Activated CD8-positive, alpha-beta memory T cell treated with anti-CD3 and anti-CD28 coated beads, Interleukin-2, amount 50 U/mL, for 4 hours (primary cell): ENCODE measurements around the gene LBX2.
A peak's percentile ranks its signal among the peaks of the same experiment; 100 is the strongest.

Experiments used
- DNase-seq: peaks from one replicate; pipeline ENCODE4 v3.0.0-alpha.2; 2020

LBX2 gene, protein sequence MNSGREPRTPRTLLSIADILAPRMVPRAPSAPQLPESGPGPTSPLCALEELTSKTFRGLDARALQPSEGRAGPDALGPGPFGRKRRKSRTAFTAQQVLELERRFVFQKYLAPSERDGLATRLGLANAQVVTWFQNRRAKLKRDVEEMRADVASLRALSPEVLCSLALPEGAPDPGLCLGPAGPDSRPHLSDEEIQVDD

DNA sequence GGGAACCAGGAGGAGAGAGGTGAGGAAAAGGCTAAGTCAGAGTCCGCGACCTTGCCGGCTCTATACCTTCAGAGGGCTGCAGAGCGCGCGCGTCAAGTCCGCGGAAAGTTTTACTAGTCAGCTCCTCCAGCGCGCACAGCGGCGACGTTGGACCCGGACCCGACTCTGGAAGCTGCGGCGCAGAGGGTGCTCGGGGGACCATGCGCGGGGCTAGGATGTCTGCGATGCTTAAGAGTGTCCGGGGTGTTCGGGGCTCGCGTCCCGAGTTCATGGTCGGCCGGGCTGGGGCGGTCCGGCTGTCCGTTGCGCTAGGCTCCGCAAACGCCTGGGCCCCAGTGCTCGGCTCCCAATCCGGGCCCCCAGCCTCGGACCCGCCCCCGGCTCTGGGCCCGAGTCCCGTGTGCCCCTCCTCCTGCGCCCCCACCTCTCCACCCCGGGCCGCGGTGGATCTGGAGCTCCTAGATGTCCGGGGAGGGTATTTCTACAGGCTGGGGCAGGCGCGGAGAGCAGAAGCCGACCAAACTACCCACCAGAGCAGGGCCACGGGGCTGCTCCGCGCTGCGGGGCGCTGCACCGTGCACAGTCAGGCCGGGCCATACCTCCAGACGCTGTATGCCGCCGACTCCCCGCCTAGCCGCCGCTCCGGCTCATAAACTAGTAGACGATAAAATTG is at the start of gene LBX2:
TSS of gene LBX2 (minus strand) at position 337 of the 673 bp plus-strand sequence. CDS start at position 271, 66 bp downstream.
- DNase-seq, result no peak

DNA sequence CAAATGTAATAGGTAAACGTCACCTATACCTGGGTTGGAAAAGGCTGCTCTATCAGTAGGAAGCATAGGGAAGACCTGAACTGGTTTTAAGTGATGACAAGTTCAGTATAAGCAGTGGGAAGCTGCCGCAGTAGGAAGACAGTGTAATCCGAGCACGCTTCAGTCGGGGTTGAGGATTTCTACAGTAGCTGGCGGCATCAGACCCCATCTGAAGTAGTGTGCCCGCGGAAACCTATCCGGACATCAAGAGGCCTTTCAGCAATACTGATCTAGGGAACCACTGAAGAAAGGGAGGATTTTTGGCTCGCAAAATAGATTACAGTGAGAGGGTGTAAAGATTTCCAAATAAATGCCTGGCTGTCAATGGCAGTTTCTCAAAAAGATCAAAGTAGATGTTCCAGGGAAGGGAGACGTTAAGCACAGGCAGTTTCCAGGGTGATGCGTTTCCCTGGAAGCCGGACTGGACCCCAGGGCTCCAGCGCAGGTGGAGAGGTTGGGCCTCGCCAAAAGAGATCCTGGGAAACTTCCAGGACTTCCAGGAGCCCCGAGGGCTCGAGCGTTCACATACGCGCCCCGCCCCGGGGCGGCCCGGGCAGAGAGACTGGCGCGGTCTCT is 49.0 kb upstream of the LBX2 start:
- no peak for DNase-seq

DNA sequence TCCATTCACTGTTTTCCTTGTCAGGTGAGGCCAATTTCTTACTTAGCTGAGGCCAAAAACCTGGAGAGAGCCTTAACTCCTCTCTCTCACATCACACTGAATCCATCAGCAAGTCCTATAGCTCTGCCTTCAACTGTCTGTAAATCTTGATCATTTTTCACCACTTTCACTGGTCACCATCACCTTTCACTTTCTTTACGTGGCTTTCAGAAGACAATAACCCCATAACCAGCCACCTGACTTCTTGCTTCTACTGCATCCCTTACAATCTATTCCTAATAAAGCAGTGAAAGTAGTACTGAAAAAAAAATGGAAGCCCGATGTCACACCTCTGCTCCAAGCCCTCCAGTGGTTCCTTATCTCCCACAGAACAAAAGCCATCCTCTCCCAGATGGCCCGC is 46.6 kb upstream of the LBX2 start:
- DNase-seq, result no peak

DNA sequence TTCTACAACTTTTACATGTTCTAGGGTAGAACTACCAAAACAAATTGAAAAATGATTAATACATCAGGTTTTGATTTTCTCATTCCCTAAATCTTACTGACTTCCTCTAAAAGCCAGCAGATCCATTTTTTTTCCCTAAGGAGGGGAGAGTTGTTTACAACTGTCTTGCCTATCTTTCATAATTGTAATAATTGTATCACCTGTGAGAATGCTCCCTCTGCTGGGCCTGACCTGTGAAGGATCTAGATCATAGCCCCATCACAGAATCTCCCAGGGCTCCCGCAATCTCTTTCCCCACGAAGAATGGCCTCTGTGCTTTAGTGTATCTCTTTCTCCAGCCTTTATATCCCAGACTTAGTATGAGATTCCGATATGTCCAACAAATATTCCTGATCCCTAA is 45.2 kb upstream of the LBX2 start:
- DNase-seq, result no peak

DNA sequence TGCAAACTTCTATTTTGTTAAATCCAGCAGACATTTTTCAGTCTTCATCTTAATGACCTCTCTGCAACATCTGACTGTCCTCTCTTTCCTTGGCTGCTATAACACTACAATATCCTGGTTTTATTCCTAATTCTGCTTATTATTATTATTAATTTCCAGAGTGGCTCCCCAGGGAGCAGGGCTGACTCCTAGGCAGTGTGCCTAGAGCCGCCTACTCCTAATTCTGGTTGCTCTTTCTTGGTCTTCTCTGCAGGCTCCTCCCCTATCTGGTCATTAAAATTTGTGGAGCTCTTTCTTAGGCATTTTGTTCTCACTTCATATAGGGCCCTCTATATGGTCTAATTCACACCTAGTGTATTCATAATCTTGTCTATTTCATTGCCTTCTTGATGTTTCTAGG is 43.6 kb upstream of the LBX2 start:
- no peak for DNase-seq

DNA sequence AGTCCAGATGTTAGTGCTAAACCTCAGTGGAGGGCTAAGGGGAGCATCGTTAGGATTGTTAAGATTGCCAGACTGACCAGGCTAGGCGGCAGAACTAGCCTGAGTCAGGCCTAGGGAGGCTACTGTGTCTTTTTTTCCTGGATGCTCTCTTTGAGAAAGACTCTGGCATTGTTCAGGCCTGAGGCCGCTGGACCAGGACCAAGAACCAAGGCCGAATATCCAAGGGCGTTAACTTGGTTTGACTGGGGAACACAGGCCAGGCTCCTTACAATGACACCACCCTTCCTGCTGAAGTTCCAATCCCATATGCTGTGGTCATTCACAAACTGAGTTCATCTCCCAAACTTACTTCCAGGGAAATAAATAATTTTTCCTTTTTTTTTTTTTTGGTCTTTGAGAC is 40.9 kb upstream of the LBX2 start:
- DNase-seq, result no peak

DNA sequence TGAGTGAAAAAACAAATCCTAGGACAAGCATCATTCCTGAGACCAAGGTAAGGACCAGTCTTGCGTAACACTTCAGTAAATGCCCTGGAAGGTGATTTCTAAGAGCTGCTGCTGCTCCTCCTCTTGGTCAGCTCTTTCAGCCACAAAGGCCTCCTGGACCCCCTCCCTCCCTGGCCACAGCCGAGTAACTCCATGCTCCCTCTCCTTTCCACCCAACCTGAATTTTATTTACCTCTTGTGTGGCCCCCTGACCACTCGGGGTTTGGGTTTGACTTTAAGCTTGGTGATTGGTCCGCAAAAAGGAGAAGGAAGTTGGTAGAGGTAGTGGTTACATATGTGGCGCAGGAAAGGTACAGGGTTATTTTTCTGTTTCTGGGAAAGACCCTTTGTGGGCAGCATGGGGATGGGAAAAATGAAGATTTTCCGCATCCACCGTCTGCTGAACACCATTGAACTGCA is 39.5 kb upstream of the LBX2 start:
- no peak for DNase-seq

DNA sequence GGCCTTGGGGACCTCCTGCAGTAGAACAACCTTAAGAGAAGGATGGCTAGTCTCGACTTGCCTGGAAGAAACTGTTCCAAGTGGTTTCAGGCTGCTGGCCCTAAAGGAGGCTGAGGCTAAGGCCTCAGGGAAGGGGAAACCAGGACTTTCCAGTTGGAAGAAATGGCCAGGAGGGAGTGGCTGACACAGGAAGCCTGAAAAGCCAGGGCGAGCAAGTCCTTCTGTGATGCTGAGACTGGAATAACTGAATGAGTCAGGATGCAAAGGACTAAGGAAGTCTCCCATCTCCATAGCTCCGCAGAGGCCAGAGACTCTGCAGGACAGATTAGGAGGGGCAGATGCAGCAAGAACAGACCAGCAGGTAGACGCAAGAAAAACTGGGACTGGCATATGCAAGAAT is 37.7 kb upstream of the LBX2 start:
- DNase-seq, result no peak

DNA sequence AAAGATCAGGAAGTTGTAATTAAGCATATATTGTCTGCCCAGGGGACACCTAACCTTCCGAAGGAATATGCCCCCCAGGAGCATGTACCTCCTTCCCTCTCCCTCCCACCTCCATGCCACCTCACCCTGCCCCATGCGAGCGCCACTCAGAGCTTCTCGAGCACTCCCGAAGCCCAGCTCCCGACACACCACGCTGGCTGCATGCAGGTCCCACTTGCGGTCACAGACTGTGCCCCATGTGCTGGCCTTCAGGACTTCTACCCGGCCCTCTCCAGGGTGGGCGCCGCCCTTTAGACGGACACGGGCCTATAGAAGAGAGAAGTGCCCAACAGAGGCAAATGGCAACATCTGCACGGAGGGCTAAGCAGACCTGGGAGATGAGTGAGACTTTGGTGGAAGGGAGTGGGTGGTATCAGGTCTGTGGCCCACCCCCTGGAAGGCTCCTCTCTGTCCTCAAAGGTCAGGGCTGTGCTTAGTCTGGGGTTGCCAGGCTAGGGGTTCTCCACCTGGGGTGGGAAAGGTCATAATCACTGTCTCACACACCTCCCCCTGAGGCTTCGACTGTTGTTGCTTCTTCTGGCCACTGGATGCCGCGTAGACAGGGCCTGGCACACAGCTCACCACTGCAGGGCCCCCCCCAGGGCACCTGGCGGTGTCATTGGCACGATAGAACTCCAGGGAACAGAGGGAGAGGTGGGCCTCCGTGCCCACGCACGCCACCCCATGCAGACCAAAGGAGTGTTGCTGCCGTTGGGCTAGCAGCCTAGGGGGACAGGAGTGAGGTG is 37.0 kb upstream of the LBX2 start:
- no peak for DNase-seq

DNA sequence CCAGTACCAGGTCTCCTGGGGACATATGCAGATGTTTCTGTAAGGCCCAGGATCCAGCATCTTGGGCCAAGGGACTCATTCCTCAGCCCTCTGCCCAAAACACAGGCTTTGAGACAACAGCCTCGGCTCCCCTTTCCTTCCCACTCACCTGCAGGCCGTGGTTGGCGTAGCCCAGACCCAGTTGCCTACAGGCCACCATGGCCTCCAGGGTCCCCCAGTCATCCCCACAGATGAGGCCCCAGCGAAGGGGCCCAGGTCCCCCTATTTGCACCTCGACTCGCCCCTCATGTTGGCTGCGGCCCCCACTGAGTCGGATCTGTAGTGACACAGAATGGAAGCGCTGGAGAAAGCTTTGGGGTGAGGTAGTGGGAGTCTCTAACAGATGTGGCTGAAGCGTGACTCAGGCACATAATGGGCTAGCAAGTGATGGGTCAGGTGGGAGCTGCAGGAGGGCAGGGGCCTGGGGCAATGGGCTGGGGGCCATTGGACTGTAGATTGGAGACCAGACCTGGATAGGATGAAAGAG is 36.1 kb upstream of the LBX2 start:
- DNase-seq, result no peak

DNA sequence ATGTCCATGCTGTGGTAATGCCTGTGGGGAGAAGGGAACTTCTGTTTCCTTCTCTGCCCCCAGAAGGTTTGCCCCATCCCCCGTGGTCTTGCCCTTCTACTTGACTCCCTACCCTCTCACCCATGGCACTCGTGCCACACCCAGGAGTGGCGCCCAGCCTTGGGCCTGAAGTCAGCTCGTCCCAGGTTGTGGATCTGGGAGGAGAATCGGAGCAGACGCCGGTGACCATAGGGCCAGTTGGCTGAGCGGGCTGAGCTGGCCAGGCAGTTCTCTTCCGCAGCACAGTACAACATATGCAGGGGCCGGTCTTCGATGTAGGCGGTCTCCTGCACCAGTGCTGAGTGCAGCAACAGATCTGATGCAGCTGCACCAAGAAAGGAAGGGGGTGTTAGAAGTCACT is 35.0 kb upstream of the LBX2 start:
- DNase-seq, result no peak

DNA sequence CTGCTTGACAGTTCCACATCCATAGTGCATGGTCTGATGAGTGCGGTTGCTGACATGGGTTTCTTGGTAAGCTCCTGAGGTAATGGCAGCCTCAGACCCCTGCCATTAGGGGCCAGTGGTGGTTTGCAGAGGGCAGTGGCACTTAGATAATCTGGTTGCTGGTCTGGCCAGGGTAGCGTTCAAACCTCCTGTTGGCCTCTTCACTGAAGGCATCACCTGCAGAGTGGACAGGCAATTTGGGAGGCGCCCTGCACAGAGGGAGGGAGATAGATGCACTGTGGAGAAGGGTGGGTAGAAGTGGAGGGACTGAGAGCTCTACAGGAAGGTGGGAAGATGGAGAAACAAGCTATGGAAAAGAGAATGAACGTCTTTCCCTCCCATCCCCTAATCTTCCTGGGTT is 34.1 kb upstream of the LBX2 start:
- DNase-seq, result no peak

DNA sequence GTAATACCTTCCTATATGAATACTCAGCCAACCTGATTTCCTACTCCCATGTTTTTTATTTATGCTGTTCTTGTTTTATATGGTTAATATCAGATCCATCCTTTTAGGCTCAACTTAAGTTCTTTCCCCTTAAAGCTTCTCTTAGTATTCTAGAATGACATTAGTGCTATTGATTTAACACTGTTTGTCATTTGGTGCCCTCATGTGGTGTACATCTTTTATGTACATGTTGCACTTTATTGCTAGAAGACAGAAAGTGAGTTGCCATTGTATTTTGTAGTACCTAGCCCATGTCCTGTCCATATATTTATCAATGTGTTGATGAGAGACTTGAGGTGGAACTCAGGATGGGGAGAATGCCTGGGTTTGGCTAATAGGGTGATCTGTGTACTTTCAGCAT is 32.8 kb upstream of the LBX2 start:
- DNase-seq, result no peak

DNA sequence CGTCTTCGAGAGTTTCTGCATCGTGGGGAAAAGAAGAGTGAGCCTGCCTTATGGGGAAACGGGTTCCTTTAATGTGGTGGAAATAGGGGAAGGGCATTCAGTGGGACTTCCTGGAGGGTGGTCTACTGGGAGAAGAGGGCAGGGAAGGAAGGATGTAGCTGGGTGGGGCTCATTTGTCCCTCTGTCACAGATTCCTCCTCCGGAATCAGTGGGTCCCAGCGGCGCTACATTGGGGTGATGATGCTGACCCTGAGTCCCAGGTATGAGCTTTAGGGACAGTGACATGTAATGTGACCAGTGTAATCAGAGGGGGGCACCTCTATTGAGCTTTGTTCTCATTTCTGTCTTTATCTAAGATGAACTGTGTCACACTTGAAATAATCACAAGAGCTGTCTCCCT is 32.3 kb upstream of the LBX2 start:
- no peak for DNase-seq

DNA sequence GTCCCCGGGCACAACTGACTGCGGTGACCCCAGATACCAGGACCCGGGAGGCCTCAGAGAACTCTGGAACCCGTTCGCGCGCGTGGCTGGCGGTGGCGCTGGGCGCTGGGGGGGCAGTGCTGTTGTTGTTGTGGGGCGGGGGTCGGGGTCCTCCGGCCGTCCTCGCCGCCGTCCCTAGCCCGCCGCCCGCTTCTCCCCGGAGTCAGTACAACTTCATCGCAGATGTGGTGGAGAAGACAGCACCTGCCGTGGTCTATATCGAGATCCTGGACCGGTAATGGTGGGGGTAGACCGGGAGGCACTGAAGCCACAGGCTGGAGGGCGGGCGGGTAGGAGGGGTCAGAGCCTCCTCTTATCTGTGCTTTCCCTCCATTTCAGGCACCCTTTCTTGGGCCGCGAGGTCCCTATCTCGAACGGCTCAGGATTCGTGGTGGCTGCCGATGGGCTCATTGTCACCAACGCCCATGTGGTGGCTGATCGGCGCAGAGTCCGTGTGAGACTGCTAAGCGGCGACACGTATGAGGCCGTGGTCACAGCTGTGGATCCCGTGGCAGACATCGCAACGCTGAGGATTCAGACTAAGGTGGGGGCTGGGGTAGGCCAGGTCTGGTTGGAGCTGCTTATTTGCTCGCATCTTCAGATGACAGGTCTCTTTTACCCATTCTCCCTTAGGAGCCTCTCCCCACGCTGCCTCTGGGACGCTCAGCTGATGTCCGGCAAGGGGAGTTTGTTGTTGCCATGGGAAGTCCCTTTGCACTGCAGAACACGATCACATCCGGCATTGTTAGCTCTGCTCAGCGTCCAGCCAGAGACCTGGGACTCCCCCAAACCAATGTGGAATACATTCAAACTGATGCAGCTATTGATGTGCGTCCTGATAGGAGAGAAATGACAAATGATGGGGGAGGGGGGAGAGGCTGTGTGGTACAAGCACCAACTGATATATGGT is 31.1 kb upstream of the LBX2 start:
- DNase-seq, result peak; percentile 43

DNA sequence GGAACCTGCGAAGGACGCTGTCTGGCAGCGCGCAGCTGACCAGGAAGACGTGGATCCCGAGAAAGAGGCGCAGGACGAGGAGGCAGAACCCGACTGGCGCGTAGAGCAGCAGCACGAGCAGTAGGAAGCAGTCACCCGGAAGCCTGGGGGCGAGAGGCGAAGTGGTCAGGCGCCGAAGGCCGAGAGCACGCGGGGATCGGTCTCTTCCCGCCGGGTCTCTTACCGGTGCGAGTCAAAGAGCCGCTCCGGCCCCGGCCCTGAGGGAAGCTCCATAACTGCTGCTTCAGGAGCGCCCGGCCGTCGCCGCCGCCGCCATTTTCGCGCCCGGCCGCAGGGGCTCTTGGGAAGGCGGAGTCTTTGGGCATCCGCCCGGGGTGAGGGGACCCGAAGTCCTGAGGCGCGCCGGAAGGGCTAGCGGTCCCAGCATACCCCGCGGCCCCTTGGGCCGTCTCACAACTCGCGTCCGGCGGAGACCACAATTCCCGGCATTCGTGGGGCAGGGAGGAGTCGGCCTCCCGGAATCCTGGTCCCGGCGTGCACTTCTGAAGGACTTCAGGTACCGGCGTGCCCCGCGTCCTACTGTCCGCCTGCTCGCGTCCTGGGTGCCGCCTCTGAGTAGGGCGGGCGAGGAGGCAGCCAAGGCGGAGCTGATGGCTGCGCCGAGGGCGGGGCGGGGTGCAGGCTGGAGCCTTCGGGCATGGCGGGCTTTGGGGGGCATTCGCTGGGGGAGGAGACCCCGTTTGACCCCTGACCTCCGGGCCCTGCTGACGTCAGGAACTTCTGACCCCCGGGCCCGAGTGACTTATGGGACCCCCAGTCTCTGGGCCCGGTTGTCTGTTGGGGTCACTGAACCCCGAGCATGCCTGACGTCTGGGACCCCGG is 30.2 kb upstream of the LBX2 start, which contains the start of the genes AUP1 and HTRA2:
TSS of gene AUP1 (minus strand) at position 350 of the 882 bp plus-strand sequence. CDS start at position 273, 77 bp downstream.
TSS of gene HTRA2 (plus strand) at position 577 of the 882 bp plus-strand sequence. CDS start at position 651, 74 bp downstream.
- DNase-seq, result peak; percentile 85

DNA sequence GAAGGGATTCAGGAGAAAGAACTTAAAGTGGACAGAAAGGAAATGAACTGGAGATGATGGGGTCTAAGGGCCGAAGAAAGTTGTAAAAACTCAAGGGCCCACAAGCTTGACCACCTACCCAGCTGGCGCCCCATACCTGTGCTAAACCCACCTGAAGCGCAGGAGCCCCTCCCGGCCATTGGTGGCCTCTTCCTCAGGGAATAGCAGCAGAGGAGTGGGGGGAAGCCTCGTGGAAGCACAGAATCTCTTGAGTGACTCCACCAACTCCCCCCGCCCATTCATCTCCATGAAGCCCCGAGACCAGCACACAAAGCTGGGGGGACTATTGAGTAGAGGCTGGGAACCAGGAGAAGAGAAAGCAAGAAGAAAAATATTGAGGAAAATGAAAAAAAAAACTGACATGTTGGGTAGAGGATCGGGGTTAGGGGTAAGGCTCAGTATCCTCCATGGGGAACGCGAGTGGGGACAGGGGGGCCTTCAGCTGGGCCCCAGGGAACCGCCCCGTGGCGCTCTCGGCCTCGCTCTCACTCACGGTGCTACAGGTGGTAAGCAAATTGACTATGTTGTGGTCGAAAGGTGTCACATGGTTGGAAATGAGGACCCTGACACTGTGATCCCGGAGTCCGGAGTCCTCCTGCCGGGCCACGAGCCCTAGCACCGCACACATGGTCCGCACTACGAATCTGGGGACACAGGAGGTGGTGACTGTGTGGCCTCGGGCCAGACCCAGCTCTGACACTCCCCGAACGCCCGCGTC is 29.4 kb upstream of the LBX2 start:
- peak; percentile 34 for DNase-seq

DNA sequence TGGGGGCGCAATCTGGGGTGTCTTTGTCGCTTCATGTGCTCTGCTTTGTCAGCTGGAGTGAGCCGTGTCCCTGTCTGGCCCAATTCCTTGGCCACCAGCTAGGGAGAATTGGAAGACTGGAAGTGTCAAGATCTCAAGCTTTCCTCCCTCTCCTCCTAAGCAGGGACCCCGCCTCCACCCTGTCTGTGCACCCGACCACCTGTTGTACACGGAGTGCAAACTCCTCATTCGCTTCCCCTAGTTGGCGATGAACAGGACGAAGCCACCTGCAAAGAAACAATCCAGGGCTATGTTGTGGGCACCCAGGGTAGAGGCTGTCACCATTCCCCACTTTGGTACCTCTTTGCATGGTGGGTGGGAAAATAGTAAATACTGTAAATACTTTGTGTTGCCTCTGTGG is 28.3 kb upstream of the LBX2 start:
- DNase-seq, result no peak

DNA sequence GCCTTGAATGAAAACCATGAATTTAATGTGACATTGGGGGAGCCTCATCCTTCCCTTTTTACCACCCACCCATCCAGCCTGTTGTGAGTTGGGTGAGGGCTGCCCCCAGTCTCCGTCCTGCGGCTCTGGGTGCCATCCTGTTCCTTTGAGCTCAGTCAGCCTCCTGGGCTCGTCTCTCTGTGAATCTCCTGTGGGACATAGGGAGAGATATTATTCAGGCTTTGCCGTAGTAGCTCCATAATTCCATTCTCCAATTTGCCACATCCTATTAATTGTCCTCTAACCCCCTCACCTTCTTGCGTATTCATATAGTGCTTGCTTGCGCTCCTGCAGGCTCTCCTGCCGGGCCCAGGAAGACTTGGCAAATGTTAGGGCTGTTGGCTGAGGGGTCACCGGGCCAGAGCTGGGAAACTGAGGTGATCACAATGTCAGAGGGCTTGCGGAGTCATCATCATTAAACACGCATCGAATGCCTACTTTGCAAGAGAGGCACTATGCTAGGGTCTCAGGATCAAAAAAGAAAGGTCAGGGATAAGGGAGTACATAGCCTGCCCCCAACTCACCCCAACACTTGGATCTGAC is 27.3 kb upstream of the LBX2 start:
- no peak for DNase-seq
